ENCODE results near the gene SORL1.

SORL1 gene

DNA sequence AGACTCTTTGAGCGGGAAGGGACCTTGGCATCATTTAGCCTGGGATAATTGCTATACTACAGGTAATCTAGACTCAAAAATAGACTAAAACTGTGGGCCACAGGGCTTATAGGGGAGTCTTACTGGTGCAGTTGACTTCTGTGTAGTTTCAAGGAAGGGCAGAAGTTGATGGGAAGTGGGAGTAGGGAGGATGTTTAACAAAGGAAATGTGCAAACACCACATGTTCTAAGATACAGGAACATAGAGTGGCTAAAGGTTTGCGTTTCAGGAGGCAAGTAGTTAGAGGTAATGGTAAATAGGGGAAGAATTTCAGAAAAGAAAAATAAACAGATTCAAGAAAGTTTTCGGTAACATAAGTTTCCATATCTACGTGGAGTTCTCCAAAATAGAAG is 14.4 kb upstream of the SORL1 start:
- no peak for DNase-seq (ENCODE audit: low read depth)
- no peak overlapping the region for H3K4me3 ChIP-seq (ENCODE audit: control insufficient read depth, low read depth, low read length)
- TF ChIP-seq, protein P1, sequence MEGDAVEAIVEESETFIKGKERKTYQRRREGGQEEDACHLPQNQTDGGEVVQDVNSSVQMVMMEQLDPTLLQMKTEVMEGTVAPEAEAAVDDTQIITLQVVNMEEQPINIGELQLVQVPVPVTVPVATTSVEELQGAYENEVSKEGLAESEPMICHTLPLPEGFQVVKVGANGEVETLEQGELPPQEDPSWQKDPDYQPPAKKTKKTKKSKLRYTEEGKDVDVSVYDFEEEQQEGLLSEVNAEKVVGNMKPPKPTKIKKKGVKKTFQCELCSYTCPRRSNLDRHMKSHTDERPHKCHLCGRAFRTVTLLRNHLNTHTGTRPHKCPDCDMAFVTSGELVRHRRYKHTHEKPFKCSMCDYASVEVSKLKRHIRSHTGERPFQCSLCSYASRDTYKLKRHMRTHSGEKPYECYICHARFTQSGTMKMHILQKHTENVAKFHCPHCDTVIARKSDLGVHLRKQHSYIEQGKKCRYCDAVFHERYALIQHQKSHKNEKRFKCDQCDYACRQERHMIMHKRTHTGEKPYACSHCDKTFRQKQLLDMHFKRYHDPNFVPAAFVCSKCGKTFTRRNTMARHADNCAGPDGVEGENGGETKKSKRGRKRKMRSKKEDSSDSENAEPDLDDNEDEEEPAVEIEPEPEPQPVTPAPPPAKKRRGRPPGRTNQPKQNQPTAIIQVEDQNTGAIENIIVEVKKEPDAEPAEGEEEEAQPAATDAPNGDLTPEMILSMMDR (conservative IDR thresholded peaks at IDR 0.05; ENCODE audit: control insufficient read depth, insufficient read depth, low read depth, low read length), result no peak

DNA sequence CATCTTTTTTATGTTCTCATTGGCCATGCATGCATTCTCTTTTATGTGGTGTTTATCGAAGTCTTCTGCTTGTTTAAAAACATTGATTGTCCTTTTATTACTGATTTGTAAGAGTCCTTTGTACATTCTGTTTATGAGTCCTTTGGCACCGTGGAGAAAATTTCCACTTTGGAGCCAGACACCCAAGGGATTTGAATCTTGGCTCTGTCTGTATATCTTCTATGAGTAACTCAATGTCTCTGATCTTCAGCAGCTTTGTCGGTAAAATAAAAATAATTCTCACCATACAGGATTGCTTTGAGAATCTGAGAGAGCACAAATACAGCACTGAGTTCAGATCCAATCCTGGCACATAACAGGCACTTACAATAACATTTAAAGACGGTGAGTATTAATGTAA is 12.8 kb upstream of the SORL1 start:
- TF ChIP-seq, protein P1 (conservative IDR thresholded peaks at IDR 0.05; ENCODE audit: control insufficient read depth, insufficient read depth, low read depth, low read length), result no peak
- peak; percentile 27 for DNase-seq (ENCODE audit: low read depth)

DNA sequence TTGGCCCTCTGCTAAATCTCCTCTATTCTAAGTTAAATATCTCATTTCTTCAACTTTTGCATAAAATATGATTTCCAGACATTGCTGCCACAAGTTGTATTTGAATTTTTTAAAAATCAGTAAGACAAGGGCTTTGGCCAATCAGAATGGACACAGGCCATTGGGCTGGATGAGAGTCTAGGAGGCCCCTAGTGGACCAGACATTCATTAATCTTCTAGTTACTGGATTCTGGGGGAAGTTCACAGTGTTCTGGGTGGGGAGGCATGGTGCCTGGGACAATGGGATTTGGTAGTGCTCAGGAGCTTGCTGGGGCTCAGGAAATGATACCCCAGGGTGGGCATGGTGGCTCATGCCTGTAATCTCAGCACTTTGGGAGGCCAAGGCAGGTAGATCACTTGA is 12.4 kb upstream of the SORL1 start:
- no peak overlapping the region for H3K4me3 ChIP-seq (ENCODE audit: control insufficient read depth, low read depth, low read length)
- TF ChIP-seq, protein P1 (conservative IDR thresholded peaks at IDR 0.05; ENCODE audit: control insufficient read depth, insufficient read depth, low read depth, low read length), result no peak
- DNase-seq (ENCODE audit: low read depth), result no peak

More for the DNA sequence above, 12.8 kb upstream of the SORL1 start:
- no peak overlapping the region for H3K4me3 ChIP-seq (ENCODE audit: control insufficient read depth, low read depth, low read length)

DNA sequence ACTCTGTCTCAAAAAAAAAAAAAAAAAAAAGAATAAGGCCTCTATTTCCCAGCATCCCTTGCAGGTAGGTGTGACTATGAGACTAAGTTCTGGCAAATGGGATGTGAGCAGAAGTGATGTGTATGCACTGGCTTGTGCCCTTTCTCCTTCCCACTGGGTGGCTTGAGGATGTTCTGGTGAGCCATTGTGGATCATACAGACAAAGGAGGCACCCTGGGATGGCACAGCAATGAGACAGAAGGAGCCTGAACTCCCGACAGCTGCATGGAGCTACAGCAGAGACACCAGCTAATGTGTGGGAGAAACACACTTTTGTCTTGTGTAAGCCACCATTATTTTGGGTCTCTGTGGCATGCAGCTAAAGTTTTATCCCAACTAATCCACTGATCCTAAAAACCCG is 10.6 kb upstream of the SORL1 start:
- no peak for DNase-seq (ENCODE audit: low read depth)
- TF ChIP-seq, protein P1 (conservative IDR thresholded peaks at IDR 0.05; ENCODE audit: control insufficient read depth, insufficient read depth, low read depth, low read length), result no peak
- no peak overlapping the region for H3K4me3 ChIP-seq (ENCODE audit: control insufficient read depth, low read depth, low read length)

DNA sequence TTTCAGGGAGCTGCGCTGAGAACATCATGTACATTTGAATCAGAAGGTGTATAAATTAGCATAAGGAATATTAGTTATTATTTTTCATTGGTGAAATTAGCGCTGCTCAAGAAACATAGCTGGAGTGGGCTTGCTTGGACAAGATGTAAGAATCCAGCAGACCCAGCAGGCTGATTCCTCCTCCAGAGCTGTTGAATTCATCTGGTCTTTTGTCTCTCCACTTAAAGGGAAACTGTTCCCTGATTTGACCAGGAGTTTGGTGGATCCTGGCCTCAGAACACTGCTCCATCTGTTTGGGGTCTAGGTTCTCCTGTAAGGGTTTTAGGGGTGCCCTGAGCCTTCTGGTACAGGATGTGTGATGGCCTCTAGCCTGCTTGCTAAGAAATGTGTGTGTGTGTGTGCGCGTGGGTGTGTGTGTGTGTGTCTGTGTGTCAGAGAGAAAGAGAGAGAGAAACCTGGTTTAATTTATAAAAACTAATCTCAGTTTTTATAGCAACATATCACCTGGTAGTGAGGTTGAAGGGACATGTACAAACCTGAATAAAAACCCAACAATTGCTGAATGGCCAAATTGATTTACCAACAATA is 8.3 kb upstream of the SORL1 start:
- H3K4me3 ChIP-seq (ENCODE audit: control insufficient read depth, low read depth, low read length), result no peak overlapping the region
- TF ChIP-seq, protein P1 (conservative IDR thresholded peaks at IDR 0.05; ENCODE audit: control insufficient read depth, insufficient read depth, low read depth, low read length), result no peak
- no peak for DNase-seq (ENCODE audit: low read depth)

DNA sequence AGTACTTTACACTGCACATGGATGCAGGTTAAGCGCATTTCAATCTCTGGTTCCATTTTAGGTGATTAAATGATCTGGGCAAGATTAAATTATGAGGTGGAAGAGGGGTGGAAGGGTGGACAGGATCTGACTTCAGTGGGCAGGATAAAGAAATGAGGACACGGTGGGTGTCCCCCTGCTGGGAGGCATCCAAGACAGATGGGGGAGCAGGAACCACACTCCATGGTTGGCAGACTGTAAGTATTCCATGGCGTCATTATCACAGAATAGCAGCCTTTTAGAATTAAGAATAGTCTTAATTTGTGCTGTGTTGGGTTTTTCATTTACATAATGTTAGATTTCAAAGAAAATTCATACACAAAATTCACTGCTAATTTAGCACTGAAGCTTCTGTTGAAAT is 7.6 kb upstream of the SORL1 start:
- DNase-seq (ENCODE audit: low read depth), result no peak
- H3K4me3 ChIP-seq (ENCODE audit: control insufficient read depth, low read depth, low read length), result no peak overlapping the region
- TF ChIP-seq, protein P1 (conservative IDR thresholded peaks at IDR 0.05; ENCODE audit: control insufficient read depth, insufficient read depth, low read depth, low read length), result no peak

All from fibroblast of mammary gland (primary cell).